ENCODE results near the gene UGGT2.
"Not testable (repeated sequence)": the region's sequence is repeated elsewhere in the genome, so short reads cannot be mapped to it uniquely, and the experiment has no call there.

Gene UGGT2

GRCh38 chr13:95858286-95859075, 194.7 kb downstream of the UGGT2 start:
- no peaks in the 10 kb centered on the region for H3K79me2 ChIP-seq (ENCODE audit: insufficient read depth, low read length)
- no peak overlapping the region for H2AFZ ChIP-seq (ENCODE audit: low read length)
- H3K9me3 ChIP-seq (ENCODE audit: low read length), result no peaks in the 10 kb centered on the region
- H3K9ac ChIP-seq (ENCODE audit: low read length), result no peak overlapping the region
- H3K9me2 ChIP-seq (ENCODE audit: low read depth, low read length), result no peaks in the 10 kb centered on the region
- no peaks in the 10 kb centered on the region for H4K20me1 ChIP-seq (ENCODE audit: insufficient read depth, low read length)
- no peaks in the 10 kb centered on the region for H3F3A ChIP-seq (ENCODE audit: insufficient read depth, low read length)
- no peaks in the 10 kb centered on the region for H3K27me3 ChIP-seq (ENCODE audit: insufficient read depth, low read length)
- H3K4me2 ChIP-seq (ENCODE audit: low read length), result no peak overlapping the region
- no peaks in the 10 kb centered on the region for H3K4me1 ChIP-seq (ENCODE audit: insufficient read depth, low read length, severe bottlenecking)
- no peaks in the 10 kb centered on the region for H3K36me3 ChIP-seq (ENCODE audit: insufficient read depth, low read length)
- no peak overlapping the region for H3K4me3 ChIP-seq (ENCODE audit: low read depth, low read length, poor library complexity, severe bottlenecking)
- no peak overlapping the region for H3K27ac ChIP-seq (ENCODE audit: low read depth, low read length, poor library complexity, severe bottlenecking)
- TF ChIP-seq EZH2 (IDR thresholded peaks at IDR 0.05; ENCODE audit: borderline replicate concordance, low read length), result no peak
- TF ChIP-seq, protein P1, sequence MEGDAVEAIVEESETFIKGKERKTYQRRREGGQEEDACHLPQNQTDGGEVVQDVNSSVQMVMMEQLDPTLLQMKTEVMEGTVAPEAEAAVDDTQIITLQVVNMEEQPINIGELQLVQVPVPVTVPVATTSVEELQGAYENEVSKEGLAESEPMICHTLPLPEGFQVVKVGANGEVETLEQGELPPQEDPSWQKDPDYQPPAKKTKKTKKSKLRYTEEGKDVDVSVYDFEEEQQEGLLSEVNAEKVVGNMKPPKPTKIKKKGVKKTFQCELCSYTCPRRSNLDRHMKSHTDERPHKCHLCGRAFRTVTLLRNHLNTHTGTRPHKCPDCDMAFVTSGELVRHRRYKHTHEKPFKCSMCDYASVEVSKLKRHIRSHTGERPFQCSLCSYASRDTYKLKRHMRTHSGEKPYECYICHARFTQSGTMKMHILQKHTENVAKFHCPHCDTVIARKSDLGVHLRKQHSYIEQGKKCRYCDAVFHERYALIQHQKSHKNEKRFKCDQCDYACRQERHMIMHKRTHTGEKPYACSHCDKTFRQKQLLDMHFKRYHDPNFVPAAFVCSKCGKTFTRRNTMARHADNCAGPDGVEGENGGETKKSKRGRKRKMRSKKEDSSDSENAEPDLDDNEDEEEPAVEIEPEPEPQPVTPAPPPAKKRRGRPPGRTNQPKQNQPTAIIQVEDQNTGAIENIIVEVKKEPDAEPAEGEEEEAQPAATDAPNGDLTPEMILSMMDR (IDR thresholded peaks at IDR 0.05; ENCODE audit: low read length), result no peak

DNA sequence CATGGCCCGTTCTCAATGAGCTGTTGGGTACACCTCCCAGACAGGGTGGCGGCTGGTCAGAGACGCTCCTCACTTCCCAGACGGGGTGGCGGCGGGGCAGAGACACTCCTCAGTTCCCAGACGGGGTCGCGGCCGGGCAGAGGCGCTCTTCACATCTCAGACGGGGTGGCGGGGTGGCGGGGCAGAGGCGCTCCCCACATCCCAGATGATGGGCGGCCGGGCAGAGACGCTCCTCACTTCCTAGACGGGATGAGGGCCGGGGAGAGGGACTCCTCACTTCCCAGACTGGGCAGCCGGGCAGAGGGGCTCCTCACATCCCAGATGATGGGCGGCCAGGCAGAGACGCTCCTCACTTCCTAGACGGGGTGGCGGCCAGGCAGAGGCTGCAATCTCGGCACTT, 207.5 kb downstream of the UGGT2 start:
- not testable (repeated sequence) for H3K36me3 ChIP-seq (ENCODE audit: insufficient read depth, low read length); H3K4me1 ChIP-seq (ENCODE audit: insufficient read depth, low read length, severe bottlenecking); H3K27ac ChIP-seq (ENCODE audit: low read depth, low read length, poor library complexity, severe bottlenecking); H3K27me3 ChIP-seq (ENCODE audit: insufficient read depth, low read length); H2AFZ ChIP-seq (ENCODE audit: low read length); H3K4me2 ChIP-seq (ENCODE audit: low read length); H3K4me3 ChIP-seq (ENCODE audit: low read depth, low read length, poor library complexity, severe bottlenecking); H3K9ac ChIP-seq (ENCODE audit: low read length); H4K20me1 ChIP-seq (ENCODE audit: insufficient read depth, low read length); H3K79me2 ChIP-seq (ENCODE audit: insufficient read depth, low read length); H3K9me3 ChIP-seq (ENCODE audit: low read length); H3K9me2 ChIP-seq (ENCODE audit: low read depth, low read length); H3F3A ChIP-seq (ENCODE audit: insufficient read depth, low read length)

DNA sequence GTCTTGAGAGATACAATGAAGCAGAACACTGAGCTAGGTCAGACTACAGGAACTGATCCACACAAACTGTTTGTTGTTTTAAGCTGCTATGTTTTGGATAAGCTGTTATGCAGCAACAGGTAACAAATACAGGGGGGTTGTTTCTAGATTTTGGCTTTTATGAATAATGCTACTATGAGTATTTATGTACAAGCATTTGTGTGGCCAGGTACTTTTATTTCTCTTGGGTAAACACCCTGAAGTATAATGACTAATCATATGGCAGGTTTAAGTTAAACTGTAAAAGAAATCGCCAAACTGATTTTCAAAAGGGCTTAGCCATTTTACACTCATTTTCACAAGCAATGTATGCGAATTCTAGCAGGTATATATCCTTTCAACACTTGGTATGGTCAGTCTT, 210.3 kb downstream of the UGGT2 start:
- no peak for TF ChIP-seq EZH2 (IDR thresholded peaks at IDR 0.05; ENCODE audit: borderline replicate concordance, low read length)
- TF ChIP-seq, protein P1 (IDR thresholded peaks at IDR 0.05; ENCODE audit: low read length), result no peak
- H3K79me2 ChIP-seq (ENCODE audit: insufficient read depth, low read length), result no peaks in the 10 kb centered on the region
- no peak overlapping the region for H3K4me3 ChIP-seq (ENCODE audit: low read depth, low read length, poor library complexity, severe bottlenecking)
- H4K20me1 ChIP-seq (ENCODE audit: insufficient read depth, low read length), result no peaks in the 10 kb centered on the region
- no peak overlapping the region for H2AFZ ChIP-seq (ENCODE audit: low read length)
- no peak overlapping the region for H3K9ac ChIP-seq (ENCODE audit: low read length)
- H3K36me3 ChIP-seq (ENCODE audit: insufficient read depth, low read length), result no peaks in the 10 kb centered on the region
- H3K4me2 ChIP-seq (ENCODE audit: low read length), result no peak overlapping the region
- H3K4me1 ChIP-seq (ENCODE audit: insufficient read depth, low read length, severe bottlenecking), result no peaks in the 10 kb centered on the region
- H3F3A ChIP-seq (ENCODE audit: insufficient read depth, low read length), result no peaks in the 10 kb centered on the region
- no peaks in the 10 kb centered on the region for H3K9me2 ChIP-seq (ENCODE audit: low read depth, low read length)
- no peak overlapping the region for H3K27ac ChIP-seq (ENCODE audit: low read depth, low read length, poor library complexity, severe bottlenecking)
- no peaks in the 10 kb centered on the region for H3K27me3 ChIP-seq (ENCODE audit: insufficient read depth, low read length)
- H3K9me3 ChIP-seq (ENCODE audit: low read length), result peaks cover 7% of the 10 kb centered on the region; the same call in 1 of the 2 replicates

GRCh38 chr13:95841894-95842293, 211.3 kb downstream of the UGGT2 start:
- Histone ChIP-seq H3K79me2 (ENCODE audit: insufficient read depth, low read length) (no peaks in the 10 kb centered on the region), H3K27ac (ENCODE audit: low read depth, low read length, poor library complexity, severe bottlenecking) (no peak overlapping the region), H3K4me3 (ENCODE audit: low read depth, low read length, poor library complexity, severe bottlenecking) (no peak overlapping the region), H4K20me1 (ENCODE audit: insufficient read depth, low read length) (no peaks in the 10 kb centered on the region), H3K9me3 (ENCODE audit: low read length) (peaks cover 7% of the 10 kb centered on the region; the same call in 1 of the 2 replicates), H3K9me2 (ENCODE audit: low read depth, low read length) (no peaks in the 10 kb centered on the region), H3K27me3 (ENCODE audit: insufficient read depth, low read length) (no peaks in the 10 kb centered on the region), H3F3A (ENCODE audit: insufficient read depth, low read length) (no peaks in the 10 kb centered on the region), H3K4me1 (ENCODE audit: insufficient read depth, low read length, severe bottlenecking) (no peaks in the 10 kb centered on the region), H3K9ac (ENCODE audit: low read length) (no peak overlapping the region), H3K4me2 (ENCODE audit: low read length) (no peak overlapping the region), H3K36me3 (ENCODE audit: insufficient read depth, low read length) (no peaks in the 10 kb centered on the region), H2AFZ (ENCODE audit: low read length) (no peak overlapping the region)
- TF ChIP-seq, protein P1 (IDR thresholded peaks at IDR 0.05; ENCODE audit: low read length), result no peak
- TF ChIP-seq EZH2 (IDR thresholded peaks at IDR 0.05; ENCODE audit: borderline replicate concordance, low read length), result no peak

All from OCI-LY1 (cell line).